Ovary (tissue), 3 donors: ENCODE measurements around the gene CD3D.

Source experiments
- CTCF ChIP-seq, 3 donors: fragments of 450-650 bp in 2 of 3; fragments of 200-600 bp in 1 of 3; IDR thresholded peaks; one replicate each; pipeline versions ENCODE4 v1.5.1 to v1.8.0; 2016 to 2022; ENCODE audit warnings: antibody characterized with exemption in 3 of 3, mild to moderate bottlenecking in 1 of 3
- POLR2A ChIP-seq: fragments of 450-650 bp; IDR thresholded peaks from one replicate; pipeline ENCODE4 v1.6.1; 2017; ENCODE audit warnings: antibody characterized with exemption, mild to moderate bottlenecking, moderate library complexity
- donor health status: DM: no; HTN: no; CAD: no.

GRCh38 chr11:118318581-118319336, 23.7 kb downstream of the CD3D start:
- no peak for TF ChIP-seq CTCF (IDR thresholded peaks at IDR 0.05)
- no peak for TF ChIP-seq POLR2A
